NCI-H446 treated with DMSO at 0.1 percent for 48 hours (cell line): ENCODE data around the gene LBH.
"Not testable (repeated sequence)": the region's sequence is repeated elsewhere in the genome, so short reads cannot be mapped to it uniquely, and the experiment has no call there.

Experiments
- DNase-seq: peaks from one replicate; lab custom pipeline; 2025; lab: John Stamatoyannopoulos, UW

LBH gene

DNA sequence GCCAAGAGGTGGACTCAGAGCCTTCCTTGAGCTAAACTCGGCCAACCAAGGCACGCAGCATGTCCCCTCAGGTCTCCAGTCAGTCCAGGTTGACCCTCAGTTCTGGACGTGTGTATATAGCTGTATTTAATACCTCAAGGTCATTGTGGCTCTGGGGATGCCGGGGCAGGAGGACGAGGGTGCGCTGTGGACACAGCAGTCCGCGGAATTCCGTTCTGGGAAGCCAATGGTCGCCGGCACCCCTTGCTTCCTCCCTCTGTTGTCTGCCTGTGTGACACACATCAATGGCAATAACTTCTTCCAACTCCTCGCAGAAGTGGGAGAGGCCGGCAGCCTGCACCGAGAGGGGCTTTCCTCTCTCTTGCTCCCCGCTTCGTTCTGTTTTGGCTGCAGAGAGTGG lies 27.7 kb downstream of the LBH start:
- DNase-seq, result no peak

DNA sequence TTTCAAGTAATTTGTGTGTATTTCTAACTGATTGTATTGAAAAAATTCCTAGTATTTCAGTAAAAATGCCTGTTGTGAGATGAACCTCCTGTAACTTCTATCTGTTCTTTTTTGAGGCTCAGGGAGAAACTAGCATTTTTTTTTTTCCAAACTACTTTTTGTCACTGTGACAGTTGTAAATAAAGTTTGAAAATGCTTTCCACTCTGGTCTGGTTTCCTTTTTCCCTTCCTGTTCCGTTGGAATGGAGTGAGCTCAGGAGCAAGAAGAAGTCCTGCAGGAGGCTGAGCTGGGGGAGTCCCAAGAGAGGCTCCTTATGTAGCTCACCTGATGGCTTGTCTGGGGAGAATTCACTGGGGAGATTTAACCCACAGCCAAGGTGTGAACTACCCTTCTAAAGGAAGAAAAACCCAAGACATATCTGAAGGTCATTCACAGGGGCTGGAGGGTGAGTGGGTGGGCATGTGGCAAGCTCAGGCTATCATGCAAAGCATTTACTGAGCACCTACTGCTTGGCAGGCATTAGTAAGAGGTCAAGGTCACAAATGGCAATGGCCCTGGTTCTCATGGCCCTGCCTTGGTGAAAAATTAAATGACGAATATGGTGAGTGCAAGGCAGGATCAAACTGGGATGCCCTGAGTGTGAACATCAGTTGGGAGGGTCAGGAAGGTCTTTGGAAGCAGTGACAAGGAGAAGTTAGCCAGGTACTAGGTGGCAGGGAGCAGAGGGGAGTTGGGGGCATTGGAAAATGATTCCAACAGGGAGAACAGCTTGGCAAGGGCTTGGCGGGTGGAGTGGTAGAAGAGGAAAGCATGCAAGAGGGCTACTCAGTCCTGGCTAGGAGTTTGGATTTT lies 28.7 kb downstream of the LBH start:
- DNase-seq, result no peak

DNA sequence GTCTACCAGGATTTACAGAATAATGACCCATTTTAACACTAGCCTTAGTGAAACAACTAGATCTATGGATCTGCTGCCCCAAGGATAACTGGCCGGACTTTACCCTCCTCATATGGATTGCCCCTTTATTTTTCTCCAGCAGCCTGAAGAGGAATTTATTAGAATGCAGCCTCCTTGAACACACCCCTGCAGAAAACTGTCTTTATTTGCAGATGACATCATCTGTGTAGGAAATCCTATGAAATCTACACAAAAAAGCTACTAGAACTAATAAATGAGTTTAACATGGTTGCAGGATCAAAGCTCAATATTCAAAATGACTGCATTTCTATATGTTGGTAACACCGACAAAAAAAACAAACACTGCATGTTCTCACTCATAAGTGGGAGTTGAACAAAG lies 29.6 kb downstream of the LBH start:
- DNase-seq, result no peak

DNA sequence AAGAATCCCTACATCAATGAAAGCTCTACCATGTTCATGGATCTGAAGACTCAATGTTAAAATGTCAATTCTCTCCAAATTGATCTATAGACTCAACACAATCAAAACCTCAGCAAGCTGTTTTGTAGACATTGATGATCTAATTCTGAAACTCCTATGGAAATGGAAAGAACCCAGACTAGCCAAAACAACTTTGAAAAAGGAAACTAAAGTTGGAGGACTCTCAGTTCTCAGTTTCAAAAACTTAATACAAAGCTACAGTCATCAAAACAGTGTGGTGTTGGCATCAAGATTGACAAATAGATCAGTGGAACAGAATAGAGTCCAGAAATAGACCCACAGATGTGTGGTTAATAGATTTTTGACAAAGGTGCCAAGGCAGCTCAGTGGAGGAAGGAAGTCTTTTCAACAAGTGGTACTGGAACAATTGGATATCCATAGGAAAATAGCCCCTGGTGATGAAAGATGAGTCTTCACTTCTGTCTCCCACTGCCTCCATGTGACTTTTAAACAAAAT lies 30.4 kb downstream of the LBH start:
- no peak for DNase-seq

DNA sequence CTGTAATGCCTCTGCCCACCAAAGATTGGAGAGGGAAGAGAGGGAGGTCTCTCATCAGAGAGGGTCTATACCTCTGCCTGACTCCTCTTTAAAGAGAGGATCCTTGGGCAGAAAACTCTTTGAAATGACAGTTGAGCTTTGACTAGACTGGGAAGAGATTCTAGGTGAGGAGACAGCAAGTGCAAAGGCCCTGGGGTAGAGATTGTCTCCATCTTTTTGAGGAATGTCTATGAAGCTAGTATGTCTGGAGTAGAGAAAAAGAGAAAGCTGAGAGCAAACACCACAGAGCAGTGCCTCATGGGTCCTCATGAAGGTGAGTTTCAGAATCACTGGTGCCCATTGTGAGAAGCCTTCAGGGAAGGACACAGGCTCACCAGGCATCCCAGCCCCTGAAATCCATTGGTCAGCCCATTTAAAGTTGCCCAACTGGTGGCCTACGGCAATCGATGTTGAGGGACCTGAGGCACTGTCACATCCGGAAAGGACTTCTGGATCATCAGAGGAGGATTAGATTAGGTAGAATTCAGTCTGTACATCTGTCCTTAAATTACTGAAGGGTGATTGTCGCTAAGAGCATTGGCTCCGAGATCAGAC lies 31.5 kb downstream of the LBH start:
- no peak for DNase-seq

DNA sequence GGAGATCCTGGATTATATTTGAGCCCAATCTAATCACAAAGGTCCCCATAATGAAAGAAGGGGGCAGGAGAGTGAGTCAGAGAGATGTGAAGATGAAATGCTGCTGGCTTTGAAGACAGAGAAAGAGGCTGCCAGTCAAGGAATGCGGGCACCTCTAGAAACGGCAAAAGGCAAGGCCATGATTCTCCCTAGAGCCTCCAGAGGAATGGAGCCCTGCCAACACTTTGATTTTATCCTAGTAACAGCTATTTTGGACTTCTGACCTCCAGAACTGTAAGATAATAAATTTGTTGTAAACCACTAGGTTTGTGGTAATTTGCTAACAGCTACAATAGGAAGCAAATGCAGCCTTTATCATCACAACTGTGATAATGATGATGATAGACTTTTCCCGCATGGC lies 32.9 kb downstream of the LBH start:
- DNase-seq, result no peak

DNA sequence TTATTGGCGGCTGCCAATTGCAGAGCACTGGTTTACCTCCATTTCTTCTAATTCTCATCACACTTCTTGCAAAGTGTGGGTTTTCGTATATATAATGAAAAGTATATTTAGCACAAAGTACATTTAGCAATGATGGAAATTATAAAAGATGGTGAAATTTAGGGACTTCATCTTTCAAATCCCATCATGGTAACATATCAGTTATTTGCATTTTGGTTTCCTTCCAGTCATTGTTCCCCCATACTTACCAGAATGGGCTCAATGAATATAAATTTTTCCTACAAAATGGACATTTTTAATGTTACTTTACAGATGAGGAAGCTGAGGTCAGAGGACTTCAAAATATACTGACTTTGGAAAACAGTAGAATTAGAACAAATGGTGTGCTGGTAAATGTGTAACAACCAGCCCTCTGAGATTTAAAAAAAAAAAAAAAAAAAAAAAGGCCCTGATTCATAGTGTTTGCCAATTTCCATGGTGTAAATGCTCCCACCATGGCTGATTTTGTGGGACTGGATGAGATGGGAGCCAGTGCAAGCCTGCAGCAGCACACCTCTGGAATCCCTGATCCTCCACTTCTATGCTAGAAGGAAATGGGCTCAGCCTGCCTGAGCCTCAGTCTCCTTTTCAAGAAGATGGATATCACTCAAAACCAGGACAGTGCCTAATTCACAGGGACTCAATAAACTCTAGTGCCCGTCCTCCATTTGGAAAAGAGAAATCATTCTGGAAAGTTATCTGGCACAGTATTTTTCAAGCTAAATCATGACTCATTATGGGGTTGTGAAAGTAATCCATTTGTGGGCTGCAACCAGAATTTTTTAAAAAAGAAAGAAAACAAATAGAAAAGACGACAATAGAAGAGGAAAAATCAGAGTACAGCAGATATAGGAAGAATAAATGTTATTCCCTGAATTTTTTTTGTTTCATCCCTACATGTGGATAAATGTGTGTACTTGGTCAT lies 34.0 kb downstream of the LBH start:
- DNase-seq, result no peak

DNA sequence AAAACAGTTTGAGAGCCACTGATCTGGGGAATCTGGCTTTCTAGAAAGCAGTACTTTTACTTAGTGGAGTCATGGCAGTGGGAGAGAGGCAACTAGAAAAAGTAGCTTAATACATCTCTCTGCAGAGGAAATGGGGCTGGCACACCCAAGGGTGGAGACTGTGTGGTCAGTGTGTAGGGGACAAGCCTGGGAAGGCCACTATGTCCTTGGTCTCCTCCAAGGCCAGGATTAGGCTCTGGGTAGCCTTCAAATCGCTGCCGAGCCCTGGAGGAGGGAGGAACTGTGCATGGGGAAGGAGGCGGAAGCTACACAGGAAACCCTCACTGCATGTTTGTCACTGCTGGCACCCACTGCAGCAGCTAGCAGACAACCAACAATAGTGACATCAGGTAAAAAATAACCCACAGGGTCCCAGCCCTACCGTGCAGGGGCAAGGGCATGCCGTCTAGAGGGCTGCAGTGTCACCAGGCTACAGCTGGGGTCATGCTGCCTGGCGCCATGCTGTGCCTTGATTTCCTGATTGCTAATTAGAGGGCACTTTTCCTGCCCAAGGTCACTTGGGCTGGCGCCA lies 34.8 kb downstream of the LBH start:
- no peak for DNase-seq

DNA sequence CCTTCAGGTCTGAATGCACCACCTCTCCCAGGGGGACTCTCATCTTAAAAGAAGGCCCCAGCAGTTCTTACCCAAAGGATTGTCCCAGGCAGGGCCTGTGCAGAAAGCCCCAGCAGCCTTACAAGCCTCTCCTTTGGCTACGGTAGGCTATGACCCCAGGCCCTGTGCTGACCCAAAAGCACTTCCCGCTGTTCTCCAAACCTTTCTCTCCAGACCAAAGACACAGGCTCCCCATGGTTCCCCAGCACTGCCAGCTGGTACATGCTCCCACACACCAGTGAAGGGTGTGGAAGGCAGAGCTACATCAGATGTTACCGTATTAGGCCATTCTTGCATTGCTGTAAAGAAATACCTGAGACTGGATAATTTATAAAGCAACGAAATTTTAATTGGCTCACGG lies 35.4 kb downstream of the LBH start:
- DNase-seq, result no peak

DNA sequence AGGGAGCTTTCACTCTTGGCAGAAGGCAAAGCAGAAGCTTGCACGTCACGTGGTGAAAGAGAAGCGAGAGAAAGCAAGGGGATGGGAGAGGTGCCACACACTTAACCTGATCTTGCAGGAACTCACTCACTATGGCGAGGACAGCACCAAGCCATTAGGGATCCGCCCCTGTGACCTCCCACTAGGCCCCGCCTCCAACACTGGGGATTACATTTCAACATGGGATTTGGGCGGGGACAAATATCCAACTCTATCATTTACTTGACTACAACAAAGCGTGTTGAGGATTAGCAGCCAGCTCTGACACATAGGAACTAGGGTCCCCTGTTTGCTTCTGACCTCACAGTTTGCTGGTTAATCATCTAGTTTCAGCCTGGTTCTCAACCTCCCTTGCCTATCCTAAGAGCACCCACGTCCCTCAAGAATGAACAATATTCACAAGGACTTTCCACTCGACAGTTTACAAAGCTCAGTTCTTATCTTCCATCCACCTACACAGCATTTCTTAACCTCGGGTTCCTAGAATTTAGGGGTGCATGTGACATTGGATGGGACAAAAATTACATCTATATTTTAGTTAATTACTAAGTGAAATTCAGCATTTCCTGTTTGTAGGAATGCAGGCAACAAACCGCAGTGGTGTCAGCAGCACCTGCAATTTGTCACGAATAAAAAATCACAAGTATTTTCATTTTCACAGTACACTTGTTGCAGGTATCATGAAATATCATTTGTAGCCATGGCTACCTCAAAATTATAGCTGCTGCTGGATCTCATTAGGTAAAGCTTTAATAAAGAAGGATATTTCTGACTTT lies 36.0 kb downstream of the LBH start:
- no peak for DNase-seq

DNA sequence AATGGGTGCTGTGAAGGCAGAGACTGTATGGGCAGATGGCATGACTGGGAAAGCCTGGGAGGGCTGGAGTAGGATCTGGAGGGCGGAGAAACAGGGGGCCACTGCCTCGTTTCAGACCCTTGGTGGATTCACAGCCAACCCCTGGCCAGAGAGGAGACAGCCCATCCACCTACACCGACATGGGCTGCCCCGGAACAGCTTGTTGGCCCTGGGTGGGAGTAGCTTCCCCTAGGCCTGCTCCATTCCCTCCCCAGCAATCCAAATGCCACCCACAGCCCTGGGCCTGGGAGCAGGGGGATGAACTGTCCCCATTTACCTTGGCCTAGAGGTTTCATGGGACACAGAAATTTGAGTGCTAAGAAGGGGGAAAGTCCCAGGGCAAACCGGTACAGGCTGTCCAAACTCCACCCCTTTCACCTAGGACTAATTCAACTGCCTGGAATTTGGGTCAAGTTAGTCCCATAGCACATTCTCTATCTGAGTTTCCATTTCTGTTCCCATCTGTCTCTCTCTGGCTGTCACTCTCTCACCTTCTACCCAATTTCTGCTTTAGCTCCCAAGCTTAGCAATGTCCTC lies 37.0 kb downstream of the LBH start:
- no peak for DNase-seq

DNA sequence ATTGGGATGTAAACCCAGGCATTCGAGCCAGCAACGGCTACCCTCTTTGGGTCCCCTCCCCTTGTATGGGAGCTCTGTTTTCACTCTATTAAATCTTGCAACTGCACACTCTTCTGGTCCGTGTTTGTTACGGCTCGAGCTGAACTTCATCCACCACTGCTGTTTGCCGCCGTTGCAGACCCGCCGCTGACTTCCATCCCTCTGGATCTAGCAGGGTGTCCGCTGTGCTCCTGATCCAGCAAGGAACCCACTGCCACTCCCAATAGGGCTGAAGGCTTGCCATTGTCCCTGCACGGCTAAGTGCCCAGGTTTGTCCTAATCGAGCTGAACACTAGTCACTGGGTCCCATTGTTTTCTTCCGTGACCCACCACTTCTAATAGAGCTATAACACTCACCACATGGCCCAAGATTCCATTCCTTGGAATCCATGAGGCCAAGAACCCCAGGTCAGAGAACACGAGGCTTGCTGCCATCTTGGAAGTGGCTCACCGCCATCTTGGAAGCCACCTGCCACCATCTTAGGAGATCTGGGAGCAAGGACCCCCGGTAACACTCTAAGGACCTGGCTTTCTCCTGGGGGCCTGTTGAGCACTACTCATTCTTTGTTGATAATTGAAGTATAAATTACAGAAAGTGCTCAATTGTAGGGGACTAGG lies 37.9 kb downstream of the LBH start:
- DNase-seq, result not testable (repeated sequence)

DNA sequence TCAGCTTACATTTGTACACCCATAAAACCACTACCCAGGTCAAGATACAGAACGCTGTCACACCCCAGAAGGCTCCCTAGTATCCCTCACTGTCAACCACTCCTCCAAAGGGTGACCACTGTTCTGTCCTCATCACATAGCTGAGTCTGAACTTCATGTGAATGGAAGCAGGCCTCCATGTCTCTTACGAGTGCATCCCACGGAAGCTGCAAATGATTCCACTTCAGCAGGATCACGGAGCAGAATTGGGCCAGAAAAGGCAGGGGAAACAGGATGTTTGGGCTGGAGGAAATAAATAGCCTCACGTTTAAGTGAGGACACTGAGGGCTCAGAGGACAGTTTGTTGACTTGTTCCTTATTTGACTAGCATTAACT lies 38.4 kb downstream of the LBH start:
- no peak for DNase-seq

DNA sequence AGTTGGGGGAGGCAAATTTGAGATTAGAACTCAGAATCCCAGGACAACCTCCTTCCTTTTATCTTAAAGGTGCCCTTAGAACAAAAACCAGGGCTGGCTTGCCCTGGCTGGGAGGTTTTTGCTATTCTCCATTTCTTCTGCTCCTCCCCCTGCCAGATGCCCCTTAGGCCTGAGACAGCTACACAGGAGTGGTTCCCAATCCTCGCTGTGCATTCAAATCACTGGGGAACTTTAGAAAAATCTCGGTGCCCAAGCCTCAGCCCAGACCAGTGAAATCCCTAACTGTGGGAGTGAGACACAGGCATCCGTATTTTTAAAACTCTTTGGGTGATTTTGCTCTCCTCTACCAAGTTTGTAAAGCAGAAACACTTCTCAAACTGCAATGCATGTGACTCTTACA lies 38.8 kb downstream of the LBH start:
- DNase-seq, result no peak

DNA sequence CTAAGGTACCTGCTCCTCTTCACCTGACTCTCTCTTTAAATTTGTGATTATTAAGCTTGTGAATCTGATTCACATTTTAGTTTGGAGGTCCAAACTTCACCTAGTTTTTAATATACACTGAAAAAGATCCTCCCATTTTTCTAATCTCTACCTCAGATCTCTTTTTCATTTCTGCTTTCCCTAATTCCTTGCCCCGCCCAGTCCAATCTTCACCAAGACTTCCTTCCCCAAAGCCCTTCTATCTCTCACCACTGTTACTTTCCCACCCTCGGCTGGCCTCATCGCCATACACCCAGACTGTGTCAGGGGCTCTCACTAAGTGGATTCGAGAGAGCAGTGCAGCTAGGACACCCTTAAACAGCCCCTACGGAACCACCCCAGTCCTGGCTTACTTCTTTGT lies 40.0 kb downstream of the LBH start:
- no peak for DNase-seq

DNA sequence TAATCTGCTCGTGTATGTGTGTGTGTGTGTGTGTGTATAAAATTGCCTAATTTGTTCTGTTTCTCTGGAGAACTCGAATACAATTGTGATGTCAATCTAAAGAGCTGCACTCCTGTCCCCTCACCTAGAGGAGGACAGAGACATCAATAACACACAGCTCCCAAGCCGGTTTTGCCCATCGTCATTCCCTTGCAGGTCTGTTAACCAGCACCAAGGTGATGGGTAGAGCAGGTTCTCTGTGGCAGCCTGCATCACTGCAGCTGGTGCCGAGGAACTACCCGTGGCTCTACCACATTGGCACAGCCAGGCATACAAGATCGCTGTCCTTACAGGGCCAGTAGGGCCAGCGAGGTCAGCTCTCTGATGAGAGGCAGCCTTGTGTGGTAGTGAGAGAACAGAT lies 41.0 kb downstream of the LBH start:
- no peak for DNase-seq

DNA sequence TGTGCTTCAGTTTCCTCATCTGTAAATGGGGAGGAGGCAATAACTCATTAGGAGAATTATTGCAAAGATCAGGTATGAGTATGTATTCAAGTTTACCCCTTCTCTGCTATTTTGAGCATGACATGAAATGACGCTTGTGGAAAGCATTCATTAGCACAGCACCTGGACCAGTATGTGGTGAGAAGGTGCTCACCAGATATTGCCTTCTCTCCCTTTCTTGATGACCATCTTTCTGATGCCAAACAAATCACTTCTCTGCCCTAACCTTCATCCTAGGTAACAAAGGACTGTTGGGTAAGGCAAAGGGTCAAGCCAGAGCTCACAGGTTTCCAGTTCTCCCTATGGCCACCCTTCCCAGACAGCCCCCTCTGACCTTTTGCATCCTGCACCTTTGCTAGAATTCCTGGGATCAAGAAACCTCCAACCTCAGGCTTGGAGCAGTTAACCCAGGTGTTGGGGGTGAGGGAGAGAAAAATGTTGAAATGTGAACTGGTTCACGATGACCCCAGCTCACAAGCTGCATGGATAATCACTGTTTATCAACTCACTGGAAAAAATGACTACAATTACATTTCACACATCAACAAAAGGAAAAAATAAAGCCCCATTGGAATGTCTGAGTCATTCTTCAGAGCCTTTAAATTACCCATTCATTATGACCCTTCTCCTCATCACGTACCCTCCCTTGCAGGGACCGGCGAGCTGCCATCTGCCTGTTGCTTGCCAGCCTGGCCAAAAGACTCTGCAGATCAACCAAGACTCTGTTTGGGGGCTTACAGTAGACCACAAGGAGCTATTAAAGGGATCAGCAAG lies 41.6 kb downstream of the LBH start:
- no peak for DNase-seq

DNA sequence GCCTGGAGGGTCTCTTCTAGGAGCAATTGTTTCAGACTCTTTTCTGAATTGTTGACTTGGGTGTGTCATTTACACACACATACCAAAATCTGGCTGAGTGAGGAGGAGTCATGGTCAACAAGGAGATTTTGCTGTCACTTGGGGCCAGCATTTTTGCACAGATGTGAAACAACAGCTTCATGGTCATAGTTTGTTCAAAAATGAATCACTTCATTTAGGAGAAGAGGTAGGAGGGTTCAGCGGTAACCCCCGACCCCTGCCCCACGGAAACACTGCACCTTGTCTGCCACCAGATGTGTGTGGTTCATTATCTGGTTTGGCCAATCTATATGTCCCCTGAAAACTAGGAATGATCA lies 42.2 kb downstream of the LBH start:
- DNase-seq, result no peak

DNA sequence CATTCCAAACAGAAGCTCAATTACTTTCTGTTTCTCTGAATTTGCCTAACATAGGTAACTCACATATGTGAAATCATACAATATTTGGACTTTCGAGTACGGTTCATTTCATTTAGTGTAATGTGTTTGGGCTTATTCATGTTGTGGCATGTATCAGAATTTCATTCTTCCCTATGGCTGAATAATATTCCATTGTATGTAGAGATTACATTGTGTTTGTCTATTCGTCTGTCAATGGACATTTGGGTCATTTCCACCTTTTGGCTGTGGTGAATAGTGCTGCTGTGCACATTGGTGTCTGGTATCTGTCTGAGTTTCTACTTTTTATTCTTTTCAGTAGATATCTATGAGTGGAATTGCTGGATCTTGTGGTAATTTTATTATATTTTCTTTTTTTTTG lies 43.9 kb downstream of the LBH start:
- DNase-seq, result no peak

DNA sequence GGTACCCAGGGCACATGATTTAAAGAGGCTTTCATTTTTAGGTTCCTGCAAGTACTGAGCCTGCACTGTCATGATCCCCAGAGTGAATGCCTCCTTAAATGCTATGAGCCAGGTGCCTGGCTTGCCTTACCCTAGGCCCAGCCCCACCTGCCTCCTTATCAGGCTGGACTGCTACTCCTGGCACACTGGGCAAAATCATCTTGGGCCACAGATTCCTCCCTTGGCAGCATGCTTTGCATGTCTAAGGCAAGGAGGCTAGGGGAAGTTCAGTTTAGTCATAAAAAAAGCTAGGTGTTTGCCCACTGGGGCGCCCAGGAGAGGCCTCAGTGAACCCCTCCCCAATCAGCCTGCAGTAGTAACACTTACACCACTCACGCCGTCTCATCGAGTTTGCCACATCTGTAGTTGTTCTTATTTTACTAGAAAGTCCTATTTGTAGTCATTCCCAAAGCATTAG lies 45.1 kb downstream of the LBH start:
- DNase-seq, result no peak
